Esophagus muscularis mucosa (tissue), 4 donors: Measurements from ENCODE around the gene UPK3BL1. TPM values are rescaled to one million over a fixed set of nuclear protein-coding genes. Genes with fewer than 3 reads are reported as not detected.
"Not testable (repeated sequence)": the region's sequence is repeated elsewhere in the genome, so short reads cannot be mapped to it uniquely, and the experiment has no call there.

Experiments
- DNase-seq: peaks from one replicate; pipeline ENCODE4 v3.0.0-alpha.2; 2017; ENCODE audit errors: extremely low spot score
- H3K27ac ChIP-seq, 4 donors: fragments of 200-600 bp; sonication (generic); replicated peaks in 1 of 4; 1 replicate in 3 of 4; 2 replicates in 1 of 4; pipeline ENCODE4 v1.5.1; 2016 to 2019; ENCODE audit warnings: mild to moderate bottlenecking in 1 of 4
- H3K27me3 ChIP-seq, 4 donors: fragments of 200-600 bp; sonication (generic); one replicate each; pipeline versions ENCODE4 v1.5.1 to v1.6.0; 2016 to 2019
- H3K36me3 ChIP-seq, 4 donors: fragments of 200-600 bp; sonication (generic); one replicate each; pipeline ENCODE4 v1.5.1; 2016 to 2019
- H3K4me1 ChIP-seq, 4 donors: fragments of 200-600 bp; sonication (generic); one replicate each; pipeline ENCODE4 v1.5.1; 2016 to 2019
- H3K4me3 ChIP-seq, 4 donors: fragments of 200-600 bp; sonication (generic); 1 replicate in 2 of 4; 2 replicates in 2 of 4; pipeline ENCODE4 v1.5.1; 2016 to 2019; ENCODE audit warnings: mild to moderate bottlenecking in 4 of 4, moderate library complexity in 1 of 4
- H3K9me3 ChIP-seq, 4 donors: fragments of 200-600 bp; sonication (generic); 1 replicate in 3 of 4; 2 replicates in 1 of 4; pipeline ENCODE4 v1.5.1; 2016 to 2019
- whole genome bisulfite sequencing: methylation state at CpG from one replicate; pipeline ENCODE4 v1.1.5; 2018; 5-methylcytosine and 5-hydroxymethylcytosine counted together
- intact Hi-C: fragments of 100-400 bp; cut with DNase I; formaldehyde crosslinking; loops from one replicate; pipeline ENCODE4 v1.15.1; 2023
- total RNA-seq, 4 donors: library from RNA; depleted of rRNA; stranded (reverse); fragments of >200 nt; gene quantifications; one replicate each; pipeline versions ENCODE4 v1.1.0 to v1.2.1, GENCODE V29; 2016

UPK3BL1 gene
- total RNA-seq, 4 donors from 2014 or later, result 15.9 to 36.4 (median 18.6) TPM

GRCh38 chr7:102627271-102627904 is 15.2 kb downstream of the UPK3BL1 start:
- H3K9me3 ChIP-seq, H3K27ac ChIP-seq, H3K36me3 ChIP-seq, intact Hi-C loops, DNase-seq, H3K4me3 ChIP-seq, H3K27me3 ChIP-seq, H3K4me1 ChIP-seq: not testable (repeated sequence)
- WGBS, result no CpG with 5 or more reads among the region's 8 CpGs

GRCh38 chr7:102618122-102618521 is 24.5 kb downstream of the UPK3BL1 start:
- H3K4me1 ChIP-seq, H3K27me3 ChIP-seq, intact Hi-C loops, H3K9me3 ChIP-seq, H3K36me3 ChIP-seq, H3K27ac ChIP-seq, H3K4me3 ChIP-seq: not testable (repeated sequence)
- peak; percentile 75 for DNase-seq
- no CpG with 5 or more reads among the region's 8 CpGs for WGBS

- DNase-seq, result peak; percentile 87
- intact Hi-C loops, H3K4me1 ChIP-seq: not testable (repeated sequence)
These were observed 26.0 kb downstream of the UPK3BL1 start, which contains the start of gene RASA4 for GRCh38 chr7:102616507-102617125. Gene RASA4 (minus strand): TSS chr7:102616756. CDS start chr7:102616689, 67 bp downstream.

GRCh38 chr7:102615930-102616329 is 26.7 kb downstream of the UPK3BL1 start:
- H3K27me3 ChIP-seq, H3K36me3 ChIP-seq, H3K9me3 ChIP-seq, H3K4me3 ChIP-seq, H3K4me1 ChIP-seq, intact Hi-C loops, H3K27ac ChIP-seq, DNase-seq: not testable (repeated sequence)
- no CpG with 5 or more reads among the region's 10 CpGs for WGBS

More at GRCh38 chr7:102616507-102617125, 26.0 kb downstream of the UPK3BL1 start, which contains the start of gene RASA4:
- no CpG with 5 or more reads among the region's 62 CpGs for WGBS
- H3K27me3 ChIP-seq, H3K9me3 ChIP-seq, H3K36me3 ChIP-seq: not testable (repeated sequence)
- peak within 1 kb of the TSS; percentile 51 to 64 (median 54) for H3K4me3 ChIP-seq
- peak within 1 kb of the TSS in 2 of 4 donors; percentile 62 for H3K27ac ChIP-seq

- H3K27me3 ChIP-seq, DNase-seq, H3K4me1 ChIP-seq, H3K36me3 ChIP-seq, H3K27ac ChIP-seq, H3K4me3 ChIP-seq, H3K9me3 ChIP-seq, intact Hi-C loops: not testable (repeated sequence)
- no CpG with 5 or more reads among the region's 3 CpGs for WGBS
These were observed 27.7 kb downstream of the UPK3BL1 start for GRCh38 chr7:102614873-102615272.

- intact Hi-C loops, H3K27me3 ChIP-seq, H3K27ac ChIP-seq, H3K9me3 ChIP-seq, H3K36me3 ChIP-seq, DNase-seq, H3K4me3 ChIP-seq, H3K4me1 ChIP-seq: not testable (repeated sequence)
- no CpG with 5 or more reads among the region's 4 CpGs for WGBS
These were observed 28.3 kb downstream of the UPK3BL1 start for GRCh38 chr7:102614346-102614697.

- H3K4me1 ChIP-seq, intact Hi-C loops, H3K36me3 ChIP-seq, H3K27me3 ChIP-seq, H3K4me3 ChIP-seq, H3K9me3 ChIP-seq, DNase-seq: not testable (repeated sequence)
- WGBS, result no CpG with 5 or more reads among the region's 15 CpGs
- H3K27ac ChIP-seq, result peak overlapping the region in 1 of 4 donors; percentile 62
These were observed 28.8 kb downstream of the UPK3BL1 start for GRCh38 chr7:102613575-102614345.

- Histone ChIP-seq H3K27ac (peak overlapping the region in 3 of 4 donors; percentile 65 to 72 (median 68)), H3K4me3 (peak overlapping the region in 2 of 4 donors; percentile 16 to 18)
- intact Hi-C loops, H3K27me3 ChIP-seq, H3K36me3 ChIP-seq, H3K4me1 ChIP-seq, H3K9me3 ChIP-seq: not testable (repeated sequence)
- DNase-seq, result peak; percentile 60
- 8% methylated on average over 4 of the region's 10 CpGs for WGBS
These were observed 30.8 kb downstream of the UPK3BL1 start for GRCh38 chr7:102611675-102612325.

- H3K4me1 ChIP-seq, DNase-seq, H3K9me3 ChIP-seq, H3K27me3 ChIP-seq, intact Hi-C loops, H3K4me3 ChIP-seq, H3K27ac ChIP-seq, H3K36me3 ChIP-seq: not testable (repeated sequence)
- WGBS, result no CpG with 5 or more reads among the region's 30 CpGs
These were observed 31.4 kb downstream of the UPK3BL1 start for GRCh38 chr7:102611013-102611674.

GRCh38 chr7:102610441-102610840 is 32.1 kb downstream of the UPK3BL1 start:
- H3K27me3 ChIP-seq, DNase-seq, H3K4me3 ChIP-seq, H3K9me3 ChIP-seq, intact Hi-C loops, H3K36me3 ChIP-seq, H3K4me1 ChIP-seq: not testable (repeated sequence)
- H3K27ac ChIP-seq, result peak overlapping the region in 2 of 4 donors; percentile 36 to 39
- WGBS, result 40% methylated on average over 2 of the region's 7 CpGs

- H3K27ac ChIP-seq, DNase-seq, H3K9me3 ChIP-seq, intact Hi-C loops, H3K4me3 ChIP-seq, H3K4me1 ChIP-seq, H3K36me3 ChIP-seq, H3K27me3 ChIP-seq: not testable (repeated sequence)
- no CpG with 5 or more reads among the region's 10 CpGs for WGBS
These were observed 32.9 kb downstream of the UPK3BL1 start for GRCh38 chr7:102609734-102610133.

- H3K36me3 ChIP-seq, H3K4me3 ChIP-seq, H3K27me3 ChIP-seq, H3K4me1 ChIP-seq, intact Hi-C loops, DNase-seq, H3K9me3 ChIP-seq, H3K27ac ChIP-seq: not testable (repeated sequence)
- WGBS, result no CpG with 5 or more reads among the region's 5 CpGs
These were observed 35.7 kb downstream of the UPK3BL1 start for GRCh38 chr7:102606848-102607247.
